A549 (cell line): ENCODE results near the gene TBC1D1.

ENCODE experiments used
- CTCF ChIP-seq: fragments of >200 bp; sonication (Bioruptor Twin); formaldehyde crosslinking; IDR thresholded peaks from 3 replicates; pipeline ENCODE4 v1.5.1; 2016
- POLR2A ChIP-seq: IDR thresholded peaks from 2 replicates; pipeline ENCODE4 v1.6.1; 2012; ENCODE audit warnings: mild to moderate bottlenecking, low read length
- RCOR1 ChIP-seq: fragments of 150-350 bp; IDR thresholded peaks from 2 replicates; pipeline ENCODE4 v1.6.1; 2014; ENCODE audit warnings: antibody characterized with exemption, low read length, low read depth

- TF ChIP-seq POLR2A (no peak), RCOR1 (no peak), CTCF (no peak)
Observed at GRCh38 chr4:37864786-37865185, 26.1 kb upstream of the TBC1D1 start.
